CD4-positive, alpha-beta T cell treated with Interleukin-17A for 4 hours (primary cell): ENCODE results near the gene FRMPD3.

Experiments
- DNase-seq: peaks from one replicate; pipeline ENCODE4 v3.0.0-alpha.2; 2020; ENCODE audit warnings: mixed read lengths

FRMPD3 gene

GRCh38 chrX:107482046-107482445 is 32.6 kb downstream of the FRMPD3 start:
- no peak for DNase-seq

GRCh38 chrX:107484002-107484726 is 34.7 kb downstream of the FRMPD3 start:
- no peak for DNase-seq

GRCh38 chrX:107485013-107485412 is 35.6 kb downstream of the FRMPD3 start:
- no peak for DNase-seq

- DNase-seq = no peak
Observed at GRCh38 chrX:107493141-107493540, 43.7 kb downstream of the FRMPD3 start.

- no peak for DNase-seq
Observed at GRCh38 chrX:107496786-107497185, 47.3 kb downstream of the FRMPD3 start.
